DMS53 (cell line): ENCODE data around the gene UST.

Experiments used
- DNase-seq: peaks from one replicate; lab custom pipeline; 2025; lab: John Stamatoyannopoulos, UW

The UST gene

DNA sequence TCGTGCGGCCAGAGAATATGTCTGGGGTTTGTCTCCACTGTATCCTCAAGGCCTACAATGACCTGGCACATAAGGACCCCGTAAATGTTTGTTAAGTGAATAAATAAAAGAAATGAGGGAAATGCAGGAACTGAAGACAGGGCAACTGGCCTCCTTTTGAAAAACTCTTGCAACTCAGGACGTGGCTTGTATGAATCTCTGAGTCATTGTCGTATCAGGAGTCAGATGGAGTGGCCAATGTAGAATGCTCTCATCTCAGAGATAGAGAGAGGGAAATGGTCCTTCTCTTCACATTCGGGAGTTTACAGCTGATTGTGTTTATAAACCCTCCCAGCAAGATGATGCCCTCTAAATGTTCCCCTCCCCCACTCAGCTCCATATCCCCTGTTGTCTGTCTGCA, 57.1 kb downstream of the UST start:
- DNase-seq: no peak

- DNase-seq: no peak
Observed at GRCh38 chr6:148805777-148806176, 58.9 kb downstream of the UST start.

GRCh38 chr6:148807784-148808183, 61.0 kb downstream of the UST start:
- no peak for DNase-seq

DNA sequence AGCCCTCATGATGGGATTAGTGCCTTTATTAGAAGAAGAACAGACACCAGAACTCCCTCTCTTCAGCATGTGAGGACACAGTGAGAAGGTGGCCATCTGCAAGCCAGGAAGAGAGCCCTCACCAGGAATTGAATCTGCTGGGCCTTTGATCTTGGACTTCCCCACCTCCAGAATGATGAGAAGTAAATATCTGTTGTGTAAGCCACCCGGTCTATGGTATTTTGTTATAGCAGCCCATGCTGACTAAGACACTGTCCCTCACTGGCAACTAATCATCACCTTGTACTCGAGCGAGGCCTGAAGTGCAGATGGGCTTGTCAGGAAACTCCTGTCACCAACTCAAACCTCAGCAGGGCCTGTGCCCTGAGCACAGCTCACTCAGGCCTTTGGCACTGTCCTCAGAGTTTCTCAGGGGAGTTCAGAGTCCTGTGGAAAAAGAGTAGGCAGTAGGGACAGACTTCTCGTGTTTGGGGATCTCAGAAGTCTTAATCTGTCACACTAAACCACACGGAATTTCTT, 62.0 kb downstream of the UST start:
- no peak for DNase-seq

GRCh38 chr6:148811459-148811858, 64.6 kb downstream of the UST start:
- no peak for DNase-seq

DNA sequence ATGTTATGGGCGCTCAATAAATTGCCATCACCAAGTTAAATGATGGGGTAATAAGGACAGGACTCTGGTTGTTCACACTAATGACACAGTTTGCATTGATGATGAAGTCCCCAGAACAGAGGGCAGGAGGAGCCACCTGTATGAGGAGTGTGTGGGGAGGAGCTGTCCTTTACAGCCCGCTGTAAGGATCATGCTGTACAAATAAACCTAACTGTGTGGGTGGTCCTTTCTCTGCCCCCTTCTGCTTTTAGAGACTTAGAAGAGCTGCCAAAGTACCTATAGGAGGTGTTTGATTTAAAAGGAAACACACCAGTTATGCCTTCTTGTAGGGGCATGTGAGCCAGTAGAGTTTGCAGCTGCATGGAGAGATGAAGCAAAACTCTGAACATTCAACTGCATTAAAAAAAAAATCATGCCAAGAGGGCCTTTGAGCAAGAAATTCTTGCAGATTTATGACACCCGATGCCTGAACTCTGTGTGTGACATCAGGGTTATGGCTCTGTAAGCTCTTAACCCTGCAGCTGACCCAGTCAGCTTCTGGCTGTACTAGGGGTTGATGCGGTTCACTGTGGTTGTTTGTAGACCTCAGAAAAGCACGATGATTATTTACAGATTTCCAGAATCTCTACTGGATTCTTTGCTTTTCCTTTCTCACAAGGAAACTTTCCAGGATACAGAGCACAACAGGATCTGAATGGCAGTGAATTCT, 67.4 kb downstream of the UST start:
- no peak for DNase-seq

DNA sequence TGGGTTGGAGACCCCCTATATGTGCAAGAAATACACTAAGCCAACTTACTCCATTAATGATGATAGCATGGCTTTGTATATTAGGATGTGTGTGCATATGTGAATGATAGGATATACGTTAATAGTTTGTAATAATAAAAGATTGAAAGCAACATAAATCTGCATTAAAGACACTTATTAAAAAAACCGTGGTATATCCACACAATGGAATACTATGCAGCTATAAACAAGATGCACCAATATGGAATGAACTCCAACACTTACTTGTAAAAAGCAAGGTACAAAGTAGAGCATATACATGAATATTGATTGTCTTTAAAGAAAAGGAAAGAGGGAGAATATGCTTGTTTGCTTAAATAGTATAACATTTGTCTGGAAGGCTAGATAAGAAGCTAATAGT, 68.0 kb downstream of the UST start:
- DNase-seq: no peak

DNA sequence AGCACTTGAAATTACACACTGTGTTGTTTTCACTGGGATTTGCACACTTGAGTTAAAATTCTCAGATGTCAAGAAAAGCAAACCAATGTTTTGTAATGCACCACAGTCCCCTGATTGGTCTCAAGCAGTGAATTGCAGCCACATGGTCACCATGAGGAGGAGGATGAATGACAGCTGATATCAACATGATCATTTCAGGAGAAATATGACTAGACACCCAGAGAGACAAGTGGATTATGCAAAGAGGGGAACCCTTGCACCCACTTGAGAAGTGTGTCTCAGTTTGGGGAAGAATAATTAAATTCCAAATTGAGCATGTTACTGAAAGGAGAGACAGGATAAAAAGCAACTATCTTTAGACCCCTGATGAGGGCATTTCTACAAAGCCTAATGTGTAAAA, 69.3 kb downstream of the UST start:
- no peak for DNase-seq

- DNase-seq: no peak
Observed at GRCh38 chr6:148817689-148818088, 70.9 kb downstream of the UST start.

GRCh38 chr6:148818939-148819575, 72.2 kb downstream of the UST start:
- DNase-seq: no peak

- no peak for DNase-seq
Observed at GRCh38 chr6:148819852-148820251, 73.0 kb downstream of the UST start.

GRCh38 chr6:148822819-148823218, 76.0 kb downstream of the UST start:
- DNase-seq: no peak

DNA sequence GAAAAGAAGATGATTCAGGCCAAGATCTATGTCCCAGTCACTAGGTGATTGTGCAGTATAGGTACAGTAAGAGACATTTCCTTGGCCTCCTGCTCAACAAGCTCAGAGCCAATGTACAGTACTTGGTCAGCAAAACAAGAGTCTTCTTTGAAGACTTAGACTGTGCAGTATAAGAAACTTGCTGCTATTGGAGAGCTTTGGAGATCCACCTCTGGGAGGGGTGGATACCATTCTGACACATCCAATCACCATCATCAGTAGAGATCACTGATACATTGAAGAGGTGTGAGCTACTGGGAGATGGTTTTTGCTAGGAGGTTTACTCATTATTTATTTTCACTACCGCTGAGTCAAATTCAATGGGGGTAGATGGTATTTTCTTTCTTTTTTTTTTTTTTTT, 77.5 kb downstream of the UST start:
- no peak for DNase-seq

DNA sequence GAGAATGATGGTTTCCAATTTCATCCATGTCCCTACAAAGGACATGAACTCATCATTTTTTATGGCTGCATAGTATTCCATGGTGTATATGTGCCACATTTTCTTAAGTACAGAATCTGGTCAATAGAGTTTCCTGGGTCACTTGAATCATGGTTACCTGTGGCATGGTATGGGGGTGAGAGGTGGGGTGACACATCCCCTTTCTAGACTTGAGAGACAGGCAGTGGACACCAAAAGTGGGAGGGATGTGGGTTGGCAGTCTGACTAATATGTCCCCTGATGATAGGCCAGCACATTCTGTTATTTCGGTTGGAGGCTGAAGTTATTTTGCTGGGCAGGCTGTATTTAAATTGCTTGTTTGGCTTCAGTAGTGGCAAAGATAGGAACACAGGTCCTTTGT, 78.1 kb downstream of the UST start:
- no peak for DNase-seq

DNA sequence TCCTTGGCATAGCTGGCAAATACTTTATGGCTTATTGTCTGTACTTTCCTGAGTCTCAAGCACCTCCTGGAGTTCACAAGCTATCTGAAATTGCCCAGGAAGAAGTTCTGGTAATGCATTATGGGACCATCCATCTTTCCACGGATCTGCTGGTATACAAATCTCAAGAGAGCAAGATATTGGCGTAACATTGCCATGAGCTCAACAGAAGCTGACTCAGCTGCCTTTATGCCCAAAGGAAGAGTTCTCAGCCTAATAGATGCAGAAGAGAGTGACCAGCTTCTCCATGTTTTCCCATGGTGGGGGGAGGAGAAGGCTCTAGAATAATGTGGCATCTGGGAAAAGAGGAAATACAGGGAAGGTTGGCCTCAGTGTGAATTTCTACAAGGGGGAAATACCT, 78.7 kb downstream of the UST start:
- no peak for DNase-seq

DNA sequence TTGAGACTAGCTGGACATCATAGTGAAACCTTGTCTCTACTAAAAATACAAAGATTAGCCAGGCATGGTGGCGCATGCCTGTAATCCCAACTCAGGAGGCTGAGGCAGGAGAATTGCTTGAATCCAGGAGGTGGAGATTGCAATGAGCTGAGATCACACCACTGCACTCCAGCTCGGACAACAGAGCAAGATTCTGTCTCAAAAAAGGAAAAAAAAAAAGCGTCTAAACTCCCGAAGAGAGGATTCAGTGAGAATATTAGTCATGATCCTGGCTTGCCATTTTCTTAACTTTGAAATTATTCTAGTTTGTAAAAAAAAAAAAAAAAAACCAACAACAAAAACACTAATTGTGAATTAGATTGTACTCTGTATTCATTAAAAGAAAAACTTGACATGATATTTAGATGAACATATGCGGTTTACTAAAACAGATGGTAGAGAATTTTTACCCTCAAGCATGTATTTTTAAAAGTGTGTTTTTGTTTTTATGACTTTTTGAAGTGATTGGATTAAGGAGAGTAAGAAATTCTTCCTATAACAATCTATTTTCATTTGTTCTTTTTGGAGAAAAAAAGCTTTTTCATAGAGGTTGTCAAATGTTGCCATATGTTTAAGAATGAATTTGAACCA, 80.7 kb downstream of the UST start:
- no peak for DNase-seq

DNA sequence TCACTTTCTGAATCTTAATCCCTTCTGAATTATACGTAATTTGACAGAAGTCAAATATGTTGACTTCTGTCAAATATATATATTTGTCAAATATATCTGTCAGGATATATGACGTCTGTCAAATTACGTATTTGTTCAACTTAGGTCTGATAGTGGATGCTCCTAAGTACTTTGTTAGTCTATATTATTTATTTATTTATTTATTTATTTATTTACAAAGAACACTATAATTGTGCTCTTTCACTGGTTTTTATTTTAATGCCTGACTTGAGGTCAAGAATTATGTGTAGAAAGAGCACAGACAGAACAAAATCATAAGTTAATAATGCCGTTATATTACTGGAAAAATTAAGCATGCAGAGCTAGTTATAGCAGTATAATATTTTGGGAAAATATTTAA, 81.2 kb downstream of the UST start:
- DNase-seq: no peak

DNA sequence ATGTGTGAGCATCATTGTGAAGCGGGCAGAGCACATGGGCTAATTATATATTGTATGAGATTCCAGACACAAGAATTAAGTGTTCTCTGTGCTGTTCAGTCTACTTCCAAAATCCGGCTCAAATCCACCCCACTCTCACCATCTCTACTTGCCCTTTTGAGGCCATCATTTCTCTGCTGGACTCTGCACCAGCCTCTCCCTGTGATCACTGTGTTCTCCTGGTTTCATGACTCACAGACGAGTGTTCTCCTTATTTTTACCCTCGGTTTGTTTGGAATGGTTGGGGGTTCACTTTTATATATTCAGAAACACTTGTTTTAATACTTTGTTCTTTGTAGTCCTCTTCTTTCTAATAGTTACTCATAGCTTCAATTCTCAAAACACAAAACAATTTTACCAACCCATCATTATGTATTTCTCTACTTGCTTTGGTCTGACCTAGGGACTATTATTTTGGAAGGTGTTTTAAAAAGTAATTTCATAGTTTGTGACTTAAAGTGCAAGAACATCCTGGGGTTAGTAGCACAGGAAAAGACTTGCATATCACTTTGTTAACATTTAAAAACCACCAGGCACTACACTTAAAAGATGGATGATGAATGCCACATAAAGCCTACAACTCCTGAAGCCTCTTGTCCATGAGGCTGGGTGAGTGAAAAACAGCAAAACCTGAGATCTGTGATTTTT, 82.7 kb downstream of the UST start:
- no peak for DNase-seq

GRCh38 chr6:148830614-148831013, 83.8 kb downstream of the UST start:
- no peak for DNase-seq

GRCh38 chr6:148831064-148831463, 84.2 kb downstream of the UST start:
- DNase-seq: no peak

GRCh38 chr6:148831531-148831930, 84.7 kb downstream of the UST start:
- DNase-seq: no peak

GRCh38 chr6:148835920-148836441, 89.2 kb downstream of the UST start:
- DNase-seq: no peak

DNA sequence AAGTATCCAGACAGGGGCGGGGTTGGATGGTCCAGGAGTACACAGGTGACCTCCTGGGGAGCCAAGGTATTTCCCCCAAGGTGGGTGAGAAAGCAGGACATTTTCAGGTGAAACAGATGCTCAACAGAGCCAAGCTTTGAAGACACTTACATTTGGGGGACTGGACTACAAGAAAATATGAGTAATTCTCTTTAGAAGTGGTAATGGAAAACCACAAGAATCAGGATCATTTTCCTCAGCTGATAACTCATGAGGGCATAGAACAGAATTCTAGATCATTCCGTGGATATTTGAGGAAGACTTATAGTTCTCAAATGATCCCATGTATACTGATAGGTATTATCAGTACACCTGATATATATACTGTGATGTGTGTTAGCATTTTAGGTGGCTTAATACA, 89.9 kb downstream of the UST start:
- no peak for DNase-seq
